ENCODE results near the gene GUCY2C.
"Not testable (repeated sequence)": the region's sequence is repeated elsewhere in the genome, so short reads cannot be mapped to it uniquely, and the experiment has no call there.

GRCh38 chr12:14736441-14736840 lies 40.0 kb upstream of the GUCY2C start:
- TF ChIP-seq FOS (IDR thresholded peaks at IDR 0.05; ENCODE audit: borderline replicate concordance, extremely low read depth, insufficient read length); EED (IDR thresholded peaks at IDR 0.05; ENCODE audit: low read depth); ATF3 (IDR thresholded peaks at IDR 0.05; ENCODE audit: borderline replicate concordance, extremely low read depth, low read depth, low read length): not testable (repeated sequence)

Measured in GM12878 (cell line).